Measurements from ENCODE around the gene PER1.
A peak's percentile ranks its signal among the peaks of the same experiment; 100 is the strongest.

GRCh38 chr17:8119581-8120519 lies 32.4 kb downstream of the PER1 start:
- no peak for TF ChIP-seq CTCF (IDR thresholded peaks at IDR 0.05)
- peak in 1 of 2 donors; percentile 35 for TF ChIP-seq POLR2AphosphoS5 (IDR thresholded peaks at IDR 0.05)
- TF ChIP-seq POLR2A (IDR thresholded peaks at IDR 0.05): no peak
